ENCODE data around the gene STK33.

STK33 gene

GRCh38 chr11:8603696-8604077, 9.7 kb upstream of the STK33 start:
- no peak for DNase-seq (ENCODE audit: low read depth)

- no peak for DNase-seq (ENCODE audit: low read depth)
These were observed 7.5 kb upstream of the STK33 start for GRCh38 chr11:8601376-8602133.

GRCh38 chr11:8598506-8598905, 4.5 kb upstream of the STK33 start:
- DNase-seq (ENCODE audit: low read depth): no peak

- no peak for DNase-seq (ENCODE audit: low read depth)
These were observed 3.2 kb upstream of the STK33 start for GRCh38 chr11:8597182-8597581.

GRCh38 chr11:8596504-8597046, 2.5 kb upstream of the STK33 start:
- DNase-seq (ENCODE audit: low read depth): no peak

- no peak for DNase-seq (ENCODE audit: low read depth)
These were observed 573 bp downstream of the STK33 start for GRCh38 chr11:8593455-8593854.

GRCh38 chr11:8587915-8588314, 6.1 kb downstream of the STK33 start:
- DNase-seq (ENCODE audit: low read depth): no peak

GRCh38 chr11:8586805-8587204, 7.2 kb downstream of the STK33 start:
- DNase-seq (ENCODE audit: low read depth): no peak

GRCh38 chr11:8586184-8586583, 7.8 kb downstream of the STK33 start:
- no peak for DNase-seq (ENCODE audit: low read depth)

GRCh38 chr11:8584511-8584910, 9.5 kb downstream of the STK33 start:
- no peak for DNase-seq (ENCODE audit: low read depth)

- DNase-seq (ENCODE audit: low read depth): no peak
These were observed 9.9 kb downstream of the STK33 start for GRCh38 chr11:8584082-8584481.

- no peak for DNase-seq (ENCODE audit: low read depth)
These were observed 12.7 kb downstream of the STK33 start for GRCh38 chr11:8581300-8581699.

- no peak for DNase-seq (ENCODE audit: low read depth)
These were observed 16.0 kb downstream of the STK33 start for GRCh38 chr11:8577791-8578581.

- no peak for DNase-seq (ENCODE audit: low read depth)
These were observed 19.2 kb downstream of the STK33 start for GRCh38 chr11:8574798-8575197.

- no peak for DNase-seq (ENCODE audit: low read depth)
These were observed 20.3 kb downstream of the STK33 start for GRCh38 chr11:8573777-8574176.

GRCh38 chr11:8567602-8568198, 26.3 kb downstream of the STK33 start:
- no peak for DNase-seq (ENCODE audit: low read depth)

GRCh38 chr11:8566613-8567210, 27.3 kb downstream of the STK33 start:
- DNase-seq (ENCODE audit: low read depth): no peak

- no peak for DNase-seq (ENCODE audit: low read depth)
These were observed 29.5 kb downstream of the STK33 start for GRCh38 chr11:8564526-8564925.

GRCh38 chr11:8561461-8561860, 32.6 kb downstream of the STK33 start:
- no peak for DNase-seq (ENCODE audit: low read depth)

- DNase-seq (ENCODE audit: low read depth): no peak
These were observed 35.6 kb downstream of the STK33 start for GRCh38 chr11:8558436-8558835.

GRCh38 chr11:8545698-8546366, 48.2 kb downstream of the STK33 start:
- no peak for DNase-seq (ENCODE audit: low read depth)

- no peak for DNase-seq (ENCODE audit: low read depth)
These were observed 49.2 kb downstream of the STK33 start for GRCh38 chr11:8544807-8545206.

Data from stimulated activated CD8-positive, alpha-beta memory T cell treated with anti-CD3 and anti-CD28 coated beads, Interleukin-7, amount 100 ng/mL, for 24 hours (primary cell).